Uterine smooth muscle cell (primary cell): Measurements from ENCODE around the gene FAM83C. TPM values are rescaled to one million over a fixed set of nuclear protein-coding genes. Genes with fewer than 3 reads are reported as not detected.

Experiments
- total RNA-seq: library from RNA; depleted of rRNA; stranded (reverse); fragments of >200 nt; gene quantifications from 2 replicates; pipeline ENCODE4 v1.2.3, GENCODE V29; 2014

The FAM83C gene
- not detected in 2 replicates for total RNA-seq

DNA sequence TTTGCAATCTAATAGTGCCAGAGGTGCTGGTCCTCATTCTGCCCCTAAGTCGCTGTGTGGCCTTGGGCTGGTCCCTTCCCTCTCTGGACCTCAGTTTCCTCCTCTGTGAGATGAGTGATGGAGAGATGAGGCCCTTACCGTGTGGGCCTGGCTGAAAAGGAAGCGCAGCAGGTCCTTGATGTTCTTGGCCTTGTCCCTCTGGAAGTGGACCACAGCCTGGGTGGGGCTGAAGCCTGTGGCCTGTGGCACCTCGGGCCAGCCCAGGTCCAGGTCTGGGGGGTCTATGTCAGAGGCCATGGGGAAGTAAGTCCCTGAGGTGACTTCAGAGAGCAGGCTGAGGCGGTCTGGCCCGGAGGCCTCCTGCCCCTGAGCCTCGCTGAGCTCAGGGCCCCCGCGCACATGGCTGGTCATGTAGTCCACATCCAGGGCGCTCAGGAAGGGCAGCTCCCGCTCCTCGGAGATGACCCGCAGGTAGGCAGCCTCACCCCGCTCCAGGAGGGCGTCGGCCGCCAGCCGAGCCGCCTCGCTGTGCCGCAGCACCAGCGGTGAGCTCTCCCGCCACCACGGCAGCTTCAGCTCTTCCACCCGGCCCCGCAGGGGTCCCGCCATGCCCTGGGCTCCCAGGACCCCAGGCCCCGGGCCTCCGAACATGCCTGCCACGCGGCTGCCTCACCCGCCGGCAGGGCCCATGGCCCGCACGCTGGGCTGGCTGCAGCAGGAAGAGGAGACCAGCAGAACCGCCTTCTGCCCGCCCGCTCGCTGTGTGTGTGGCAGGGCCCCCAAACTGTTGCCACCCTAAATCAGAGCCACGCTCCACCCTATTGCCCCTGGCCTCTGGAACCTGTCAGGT lies at the start of gene FAM83C:
Gene FAM83C (minus strand): TSS at position 772 of the 850 bp plus-strand sequence. CDS start 121 bp downstream, at position 651.

DNA sequence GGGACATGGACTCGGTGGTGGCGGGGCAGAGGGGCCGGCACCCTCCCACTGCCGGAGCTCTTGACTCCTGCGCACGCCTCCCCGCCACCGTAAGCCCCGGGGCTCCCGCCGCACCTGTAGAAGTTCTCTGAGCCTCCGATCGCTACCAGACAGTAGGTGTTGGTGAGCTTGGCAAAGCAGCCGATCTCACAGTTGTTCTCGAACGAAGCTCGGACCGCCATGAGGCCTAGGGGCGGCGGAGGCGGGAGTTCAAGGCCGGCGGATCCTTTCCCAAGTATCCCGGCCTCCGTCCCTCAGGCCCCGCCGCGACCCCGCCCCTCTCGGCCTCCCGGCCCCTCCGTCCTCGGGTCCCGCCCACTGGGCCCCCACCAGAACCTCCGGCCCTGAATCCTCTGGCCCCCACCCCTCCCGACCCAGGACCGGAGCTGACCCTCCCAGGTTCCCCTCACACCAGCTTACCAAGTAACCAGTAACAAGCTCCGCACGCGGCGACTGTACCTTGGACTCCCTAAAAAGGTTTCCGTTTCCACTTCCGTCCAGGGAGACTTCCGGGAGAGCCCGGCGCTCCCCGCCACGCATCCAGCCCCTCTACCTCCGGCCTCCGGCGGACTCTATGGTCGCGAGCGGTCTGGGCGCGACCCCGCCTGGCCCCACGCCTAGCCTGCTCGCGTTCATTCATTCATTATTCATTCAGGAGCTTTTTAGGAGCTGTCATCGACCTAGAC lies 7.8 kb downstream of the FAM83C start, which contains the start of gene EIF6:
Gene EIF6 (minus strand): TSS at position 506 of the 725 bp plus-strand sequence. CDS start 285 bp downstream, at position 221.

DNA sequence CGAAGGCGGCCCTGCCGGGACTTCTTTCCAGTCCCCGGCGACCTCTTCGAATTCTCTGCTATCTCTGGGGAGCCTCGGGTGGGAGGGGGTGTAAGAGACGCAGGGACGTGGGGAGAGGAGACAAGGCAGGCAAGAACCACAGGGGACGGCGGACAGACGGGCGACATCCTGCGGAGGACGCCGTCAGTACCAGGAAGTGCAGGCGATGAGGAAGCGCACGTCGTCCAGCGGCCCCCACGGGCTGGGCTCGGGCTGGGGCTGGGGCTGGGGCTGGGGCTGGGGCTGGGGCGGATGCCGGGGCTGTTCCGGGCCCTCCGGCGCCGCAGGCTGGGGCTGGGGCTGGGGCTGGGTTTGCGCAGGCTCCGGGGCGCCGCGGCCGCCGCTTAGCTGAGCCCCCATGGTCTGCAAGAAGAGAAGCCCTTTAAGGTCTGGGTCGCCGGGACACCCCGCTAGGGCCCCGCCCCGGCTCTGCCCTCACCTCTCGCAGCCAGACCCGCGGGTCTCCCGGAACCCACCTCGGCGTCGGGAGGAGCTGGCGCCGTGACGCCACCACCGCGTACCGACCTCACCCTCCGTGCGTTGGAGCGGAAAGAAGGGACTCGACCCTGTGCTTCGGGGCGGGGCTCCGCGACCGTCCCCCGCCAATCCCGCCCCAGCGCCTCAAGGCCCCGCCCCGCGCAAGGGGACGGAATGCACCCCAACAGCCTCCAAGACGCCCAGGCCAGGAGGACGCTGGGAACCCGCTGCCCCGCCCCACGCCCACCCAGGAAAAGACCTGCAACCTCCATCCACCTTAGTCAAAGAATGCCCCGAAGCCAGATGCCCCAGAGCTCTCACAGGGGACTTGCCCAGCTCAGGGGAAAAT lies 14.5 kb downstream of the FAM83C start, which contains the start of gene MMP24OS:
Gene MMP24OS (minus strand): TSS at position 592 of the 865 bp plus-strand sequence. CDS start 193 bp downstream, at position 399.

Other genes with a start within 250 kb of the FAM83C start
- 77.4 and 78.1 TPM in 2 replicates for gene TRPC4AP, start 199.6 kb downstream of the FAM83C start, total RNA-seq
- 27.2 and 56.7 TPM in 2 replicates for gene EDEM2, start 145.1 kb downstream of the FAM83C start, total RNA-seq
- 67.1 and 101 TPM in 2 replicates for gene PROCR, start 120.4 kb downstream of the FAM83C start, total RNA-seq
- gene MMP24, start 65.7 kb downstream of the FAM83C start, total RNA-seq, result 0.11 and 0.12 TPM in 2 replicates
- gene MMP24OS, start 14.3 kb downstream of the FAM83C start, total RNA-seq, result 7.1 and 17.0 TPM in 2 replicates
- gene EIF6, start 7.7 kb downstream of the FAM83C start, total RNA-seq, result 99.1 and 161 TPM in 2 replicates
- gene UQCC1, start 119.5 kb upstream of the FAM83C start, total RNA-seq, result 22.0 and 27.1 TPM in 2 replicates
- 5.1 and 6.0 TPM in 2 replicates for gene GDF5, start 145.8 kb upstream of the FAM83C start, total RNA-seq
- 51.2 and 62.8 TPM in 2 replicates for gene CEP250, start 163.2 kb upstream of the FAM83C start, total RNA-seq
- gene C20orf173, start 237.2 kb upstream of the FAM83C start, total RNA-seq, result not detected in 2 replicates
- gene ERGIC3, start 249.7 kb upstream of the FAM83C start, total RNA-seq, result 286 and 388 TPM in 2 replicates